Measurements from ENCODE around the gene SLC26A8.
"Not testable (repeated sequence)": the region's sequence is repeated elsewhere in the genome, so short reads cannot be mapped to it uniquely, and the experiment has no call there.

Gene SLC26A8

DNA sequence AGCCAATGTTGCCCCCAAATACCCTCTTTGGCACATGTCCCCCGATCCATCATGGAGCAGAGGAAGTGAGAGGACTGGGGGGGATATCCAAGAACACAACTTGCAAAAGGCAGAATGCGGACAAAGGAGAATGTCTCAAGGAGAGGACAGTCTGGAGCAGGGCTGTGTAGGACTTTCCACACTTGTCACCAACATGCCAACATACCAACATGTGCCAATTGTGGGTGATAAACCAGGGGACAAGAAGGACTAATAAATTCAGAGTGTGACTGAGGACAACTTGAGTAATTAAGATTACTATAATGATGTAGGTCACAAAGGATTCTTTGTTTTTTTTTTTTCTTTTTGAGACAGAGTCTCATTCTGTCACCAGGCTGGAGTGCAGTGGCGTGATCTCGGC lies 8.8 kb downstream of the SLC26A8 start:
- no peak for DNase-seq (ENCODE audit: low spot score)

DNA sequence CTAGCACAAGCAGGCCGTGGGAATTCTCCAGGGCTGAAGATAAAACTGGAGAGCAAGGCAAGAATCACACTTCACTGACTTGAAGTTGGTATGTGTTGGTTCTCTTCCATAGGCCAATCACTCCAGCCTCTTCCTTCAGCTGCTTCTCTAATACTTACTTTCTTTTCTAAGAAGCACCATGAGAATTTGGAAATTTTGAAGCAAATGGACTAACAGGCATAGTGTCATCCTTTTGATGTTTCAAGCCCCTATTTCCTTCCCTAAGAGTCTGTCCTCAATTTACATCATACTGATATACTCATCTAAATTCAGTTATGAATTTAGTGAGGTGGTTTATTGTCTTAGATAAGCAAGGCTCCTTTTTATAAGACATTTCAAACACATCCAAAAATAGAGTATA lies 24.0 kb downstream of the SLC26A8 start:
- DNase-seq (ENCODE audit: low spot score) = no peak

DNA sequence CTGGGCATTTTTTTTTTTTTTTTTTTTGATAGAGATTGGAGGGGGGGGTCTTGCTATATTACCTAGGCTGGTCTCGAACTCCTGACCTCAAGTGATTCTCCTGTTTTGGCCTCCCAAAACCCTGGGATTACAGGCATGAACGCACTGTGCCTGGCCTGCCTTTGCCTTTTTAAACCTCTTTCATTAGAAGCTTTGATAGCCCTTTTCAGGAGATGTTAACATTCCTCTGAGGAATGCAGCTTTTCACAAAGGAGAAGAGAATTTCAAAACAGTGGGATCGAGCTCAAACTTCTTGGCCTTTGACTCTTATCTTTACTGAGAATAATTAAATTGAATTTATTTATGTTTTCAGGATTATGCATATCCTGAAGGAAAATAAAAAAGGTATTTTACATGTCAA lies 31.3 kb downstream of the SLC26A8 start:
- DNase-seq (ENCODE audit: low spot score) = no peak

DNA sequence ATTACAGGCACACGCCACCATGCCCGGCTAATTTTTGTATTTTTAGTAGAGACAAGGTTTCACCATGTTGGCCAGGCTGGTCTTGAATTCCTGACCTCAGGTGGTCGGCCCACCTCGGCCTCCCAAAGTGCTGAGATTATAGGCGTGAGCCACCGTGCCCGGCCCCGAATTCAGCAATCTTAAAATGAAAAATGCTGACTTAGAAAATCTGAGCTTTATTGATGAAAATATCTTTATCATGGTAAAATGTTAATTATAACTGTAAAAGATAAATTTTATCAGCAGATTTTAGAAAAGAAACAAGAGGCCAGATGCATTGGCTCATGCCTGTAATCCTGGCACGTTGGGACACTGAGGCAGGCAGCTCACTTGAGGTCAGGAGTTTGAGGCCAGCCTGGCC lies 36.4 kb downstream of the SLC26A8 start:
- DNase-seq (ENCODE audit: low spot score) = not testable (repeated sequence)

DNA sequence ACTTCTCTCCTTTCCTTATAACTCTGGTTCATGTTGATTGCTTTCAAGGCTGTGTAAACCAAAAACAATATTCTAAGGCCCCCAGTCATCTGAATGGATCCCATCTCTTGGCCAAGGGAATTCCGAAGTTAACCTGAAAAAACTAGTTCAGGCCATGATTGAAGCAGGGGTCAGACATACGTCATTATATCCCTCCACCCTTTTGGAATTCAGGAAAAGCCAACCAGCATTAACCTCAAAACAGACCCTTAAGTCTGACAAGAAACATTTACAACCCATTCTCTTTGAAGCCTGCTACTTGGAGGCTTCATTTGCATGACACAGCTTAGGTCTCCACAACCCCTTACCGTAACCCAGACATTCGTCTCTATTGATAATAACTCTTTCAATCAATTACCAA lies 39.7 kb downstream of the SLC26A8 start:
- no peak for DNase-seq (ENCODE audit: low spot score)

DNA sequence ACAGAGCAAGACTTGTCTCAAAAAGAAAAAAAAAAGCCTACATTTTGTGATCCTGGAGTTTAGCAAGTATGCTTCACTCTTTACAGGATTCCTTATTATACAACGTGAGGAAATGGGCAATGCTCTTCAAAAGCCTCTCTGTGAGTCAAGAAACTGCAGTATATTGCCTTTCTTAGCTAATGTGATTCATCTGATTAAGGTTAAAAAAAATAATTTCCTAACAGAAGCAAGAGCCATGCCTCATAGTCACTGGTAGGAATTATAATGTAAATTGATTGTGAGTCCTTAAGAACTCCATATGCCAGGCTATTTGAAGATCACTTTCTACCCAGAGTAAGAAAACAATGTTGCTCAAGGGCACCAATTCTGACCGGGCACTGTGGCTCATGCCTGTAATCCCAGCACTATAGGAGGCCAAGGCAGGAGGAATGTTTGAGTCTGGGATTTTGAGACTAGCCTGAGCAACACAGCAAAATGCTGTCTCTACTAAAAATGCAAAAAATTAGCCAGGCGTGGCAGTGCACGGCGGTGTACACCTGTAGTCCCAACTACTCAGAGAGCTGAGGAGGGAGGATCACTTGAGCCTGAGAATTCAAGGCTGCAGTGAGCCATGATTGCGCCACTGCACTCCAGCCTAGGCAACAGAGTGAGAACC lies 43.3 kb downstream of the SLC26A8 start:
- DNase-seq (ENCODE audit: low spot score) = no peak

DNA sequence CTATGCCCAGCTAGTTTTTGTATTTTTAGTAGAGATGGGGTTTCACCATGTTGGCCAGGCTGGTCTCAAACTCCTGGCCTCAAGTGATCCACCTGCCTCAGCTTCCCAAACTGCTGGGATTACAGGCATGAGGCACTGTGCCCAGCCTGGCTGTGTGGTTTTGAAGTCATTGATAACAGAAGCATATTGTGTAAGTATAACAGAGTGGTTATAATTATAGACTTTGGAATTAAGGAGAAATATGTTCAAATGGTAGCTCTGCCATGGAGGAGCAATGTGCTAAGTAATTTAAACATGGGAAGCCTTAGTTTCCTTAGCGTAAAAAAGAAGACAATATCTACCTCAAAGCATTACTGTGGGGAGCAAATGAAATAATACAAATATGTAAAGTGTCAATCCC lies 44.3 kb downstream of the SLC26A8 start:
- DNase-seq (ENCODE audit: low spot score) = not testable (repeated sequence)

DNA sequence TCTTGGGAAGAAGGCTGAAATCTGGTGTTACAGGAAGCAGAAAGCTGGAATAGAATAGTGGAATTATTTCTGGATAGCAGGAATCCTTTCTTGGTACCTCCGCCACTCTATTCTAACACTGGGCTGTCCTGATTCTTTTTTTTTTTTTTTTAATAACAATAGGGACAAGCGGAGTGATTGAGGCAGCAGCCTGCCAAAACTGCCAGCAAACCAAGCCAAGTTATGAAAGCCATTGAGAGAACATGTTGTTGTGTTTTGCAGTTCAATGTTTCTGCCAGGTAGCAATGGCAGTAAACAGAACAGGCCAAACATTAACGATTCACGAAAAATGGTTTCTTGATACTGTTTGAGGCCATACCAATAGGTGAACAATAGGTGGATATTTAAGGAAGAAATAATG lies 47.1 kb downstream of the SLC26A8 start:
- DNase-seq (ENCODE audit: low spot score) = no peak

DNA sequence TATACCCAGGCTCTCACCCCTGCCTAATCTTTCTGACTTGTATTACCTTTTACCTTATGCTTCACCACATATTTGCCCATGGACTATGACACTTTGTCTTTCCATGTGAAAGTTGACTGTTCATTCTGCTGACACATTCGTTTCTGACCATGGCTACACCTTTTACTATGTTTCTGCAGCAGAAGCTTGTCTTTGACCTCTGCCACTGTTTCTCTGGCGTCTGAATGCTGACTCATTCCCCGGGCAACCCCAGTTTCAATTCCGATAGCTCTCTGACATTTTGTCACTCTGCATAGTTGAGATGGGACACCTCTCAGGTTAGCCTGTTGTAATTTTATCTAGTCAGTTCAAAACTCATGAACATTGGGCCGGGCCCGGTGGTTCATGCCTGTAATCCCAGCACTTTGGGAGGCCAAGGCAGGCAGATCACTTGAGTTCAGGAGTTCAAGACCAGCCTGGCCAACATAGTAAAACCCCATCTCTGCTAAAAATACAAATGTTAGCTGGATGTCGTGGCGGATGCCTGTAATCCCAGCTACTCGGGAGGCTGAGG lies 50.7 kb downstream of the SLC26A8 start:
- peak; percentile 85 for DNase-seq (ENCODE audit: low spot score)

DNA sequence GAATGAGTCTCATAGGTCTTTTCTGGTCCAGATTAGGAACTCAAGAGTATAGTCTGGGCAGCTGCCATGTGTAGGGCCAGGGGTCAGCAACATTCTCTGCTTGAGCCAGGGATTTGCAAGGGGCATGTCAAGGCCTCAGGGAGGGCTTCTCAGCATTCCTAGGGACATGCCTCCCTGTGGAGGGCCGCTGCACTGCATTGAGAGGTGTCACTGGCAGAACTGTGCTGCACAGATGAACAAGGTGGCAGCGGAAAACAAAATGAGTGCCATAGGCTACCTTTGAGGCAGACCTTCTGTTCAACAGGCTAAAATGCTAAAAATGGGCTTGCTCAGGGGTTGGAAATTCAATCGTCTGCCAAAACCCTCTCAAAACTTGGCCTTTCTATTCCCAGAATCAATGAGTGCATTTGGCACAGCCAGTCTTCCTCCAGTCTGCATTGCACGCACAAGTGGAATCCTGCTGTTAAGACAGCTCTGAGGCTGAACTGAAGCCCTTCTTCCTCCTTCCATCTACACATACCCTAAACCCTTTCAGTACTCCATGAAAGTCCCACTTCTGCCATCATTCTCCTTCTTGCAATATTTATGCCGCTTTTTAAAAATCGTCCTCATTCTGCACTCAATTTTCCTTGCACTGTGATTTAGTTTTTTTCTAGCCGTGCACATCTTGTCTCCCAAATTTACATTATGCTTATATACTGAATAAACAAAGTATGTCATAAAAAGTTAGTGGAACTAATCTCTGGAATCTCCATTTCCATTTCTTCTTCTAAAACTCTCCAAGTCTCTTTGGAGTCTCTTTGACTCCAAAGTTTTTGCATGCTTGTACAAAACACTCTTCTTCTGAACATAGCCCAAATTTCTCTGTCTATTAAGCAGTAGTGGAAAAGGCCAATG lies 51.7 kb downstream of the SLC26A8 start:
- DNase-seq (ENCODE audit: low spot score) = no peak

DNA sequence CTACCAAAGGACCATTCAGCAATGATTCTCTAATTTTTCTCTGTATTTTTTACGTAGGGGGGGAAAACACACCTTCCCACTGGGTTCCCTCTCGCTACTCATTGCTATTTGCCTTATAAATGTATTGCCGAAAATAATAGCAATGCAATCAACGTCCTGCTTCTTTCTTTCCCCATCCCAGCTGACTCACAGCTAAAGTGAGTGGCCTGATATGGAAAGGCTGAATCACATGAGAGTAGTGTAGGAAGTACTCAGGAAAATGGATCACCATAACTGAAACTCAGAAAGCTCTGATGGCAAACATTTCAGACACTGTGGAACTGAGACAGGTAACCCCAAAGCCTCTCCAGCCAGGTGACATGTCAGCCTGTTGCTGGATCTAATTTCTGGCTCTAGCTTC lies 54.3 kb downstream of the SLC26A8 start:
- DNase-seq (ENCODE audit: low spot score) = no peak

DNA sequence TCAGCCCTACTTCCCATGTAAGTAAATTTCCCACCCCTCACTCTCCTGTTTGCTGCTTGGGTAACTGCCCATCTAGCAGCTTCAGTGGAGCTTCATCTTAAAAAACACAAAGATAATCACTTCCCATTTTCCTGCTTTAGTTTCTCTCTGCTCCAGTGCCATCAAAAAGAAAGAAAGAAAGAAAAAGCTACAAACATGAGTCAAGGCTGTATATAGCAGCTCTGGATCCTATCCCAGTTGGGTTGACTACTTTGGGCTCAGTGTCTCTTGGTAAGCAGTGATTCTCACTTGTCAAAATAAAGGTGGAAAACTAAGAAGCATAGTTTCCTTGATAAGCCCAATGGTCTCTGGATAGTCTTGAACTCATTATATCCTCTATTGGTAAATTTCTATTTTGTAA lies 54.8 kb downstream of the SLC26A8 start:
- no peak for DNase-seq (ENCODE audit: low spot score)

DNA sequence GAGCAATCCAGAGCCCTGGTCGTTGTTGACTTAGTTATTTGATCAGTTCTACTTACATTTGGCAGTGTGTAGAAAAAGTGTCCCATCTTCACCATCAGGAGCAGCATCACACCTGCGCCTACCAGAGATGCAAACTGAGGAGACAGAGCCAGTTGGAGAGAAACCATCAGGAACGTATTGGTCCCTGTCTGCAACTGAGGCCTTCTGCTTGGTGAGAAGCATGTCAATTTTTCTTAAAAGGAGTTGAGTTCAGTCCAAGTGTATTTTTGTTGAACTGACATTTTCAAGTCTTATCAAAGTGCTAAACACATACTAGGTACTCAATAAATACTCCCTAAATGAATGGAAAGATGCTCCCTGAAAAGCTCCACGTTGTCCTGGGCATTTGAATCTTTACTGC lies 55.6 kb downstream of the SLC26A8 start:
- DNase-seq (ENCODE audit: low spot score) = no peak

DNA sequence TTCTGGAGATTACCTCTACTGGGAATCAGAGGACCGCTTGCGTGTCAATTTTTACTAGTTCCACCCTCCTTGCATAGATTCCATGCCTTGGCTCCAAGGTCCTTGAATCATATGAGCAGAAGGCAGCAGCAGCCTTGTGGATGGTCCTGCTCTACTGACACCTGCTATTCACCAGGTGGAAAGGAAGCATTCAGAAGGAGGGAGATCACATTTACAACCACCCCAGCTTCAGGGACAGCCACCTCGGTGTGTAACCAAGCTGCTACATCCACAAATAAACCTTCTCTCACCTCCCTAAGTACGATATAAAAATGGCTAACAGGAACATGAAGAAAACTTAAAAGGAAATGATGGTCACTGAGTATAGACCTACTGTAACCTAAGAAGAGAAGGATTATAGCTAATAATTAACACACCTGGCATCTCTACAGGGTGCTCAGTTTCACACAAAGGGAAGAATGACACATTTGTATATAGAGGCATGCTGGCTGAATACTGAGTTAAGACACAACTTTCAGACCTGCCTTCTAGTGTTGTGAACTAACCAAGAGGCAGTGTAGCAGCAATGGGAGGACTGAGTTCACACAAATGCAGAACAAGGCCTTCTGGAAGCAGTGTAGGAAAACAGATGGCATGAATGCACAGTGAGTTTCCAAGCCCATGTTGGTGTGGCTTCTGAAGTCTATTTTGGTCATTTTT lies 57.2 kb downstream of the SLC26A8 start:
- DNase-seq (ENCODE audit: low spot score) = no peak

DNA sequence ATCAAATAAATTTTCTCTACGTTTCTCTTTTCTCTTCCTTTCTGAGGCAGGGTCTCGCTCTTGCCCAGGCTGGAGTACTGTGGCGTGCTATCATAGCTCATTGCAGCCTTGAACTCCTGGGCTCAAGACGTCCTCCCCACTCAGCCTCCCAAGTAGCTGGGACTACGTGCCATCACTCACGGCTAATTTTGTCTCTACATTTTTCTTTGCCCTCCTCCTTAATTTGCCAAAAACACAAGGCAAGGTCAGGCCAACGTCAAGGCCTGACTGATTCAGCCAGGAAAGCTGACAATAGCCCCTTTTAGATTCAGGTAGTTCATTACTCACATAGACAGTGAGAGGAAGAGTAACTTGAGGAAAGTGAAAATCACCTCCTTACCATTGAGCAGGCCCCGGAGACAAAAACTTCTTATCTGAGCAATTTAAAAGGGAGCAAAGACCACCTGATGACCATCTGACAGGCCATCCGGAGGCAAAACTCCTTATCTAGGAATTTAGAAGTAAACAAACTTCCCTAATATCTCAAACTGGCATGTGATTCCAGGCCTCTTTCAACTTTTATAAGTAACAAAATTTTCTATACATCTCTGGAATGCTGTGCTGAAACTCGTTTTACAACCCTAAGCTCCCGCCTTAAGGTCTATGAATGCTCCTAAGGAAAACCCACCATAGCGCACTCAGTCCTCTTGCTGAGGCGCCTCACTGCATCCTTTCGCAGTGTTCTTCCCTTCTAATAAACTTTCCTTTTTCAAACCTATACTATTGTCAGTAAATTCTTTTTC lies 61.5 kb downstream of the SLC26A8 start:
- no peak for DNase-seq (ENCODE audit: low spot score)

DNA sequence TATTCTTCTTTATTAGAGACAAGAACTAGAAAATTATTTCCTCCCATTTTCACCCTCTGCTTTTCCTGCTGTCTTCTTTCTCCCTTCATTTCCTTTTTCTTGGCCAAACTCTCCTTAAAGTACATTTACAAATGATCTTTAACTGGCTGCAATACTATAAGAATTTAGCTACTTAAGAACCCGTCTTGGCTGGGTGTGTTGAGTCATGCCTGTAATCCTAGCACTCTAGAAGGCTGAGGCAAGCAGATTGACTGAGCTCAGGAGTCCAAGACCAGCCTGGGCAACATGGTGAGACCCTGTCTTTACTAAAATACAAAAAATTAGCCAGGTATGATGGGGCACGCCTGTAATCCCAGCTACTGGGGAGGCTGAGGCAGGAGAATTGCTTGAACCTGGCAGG lies 64.3 kb downstream of the SLC26A8 start:
- DNase-seq (ENCODE audit: low spot score) = no peak

DNA sequence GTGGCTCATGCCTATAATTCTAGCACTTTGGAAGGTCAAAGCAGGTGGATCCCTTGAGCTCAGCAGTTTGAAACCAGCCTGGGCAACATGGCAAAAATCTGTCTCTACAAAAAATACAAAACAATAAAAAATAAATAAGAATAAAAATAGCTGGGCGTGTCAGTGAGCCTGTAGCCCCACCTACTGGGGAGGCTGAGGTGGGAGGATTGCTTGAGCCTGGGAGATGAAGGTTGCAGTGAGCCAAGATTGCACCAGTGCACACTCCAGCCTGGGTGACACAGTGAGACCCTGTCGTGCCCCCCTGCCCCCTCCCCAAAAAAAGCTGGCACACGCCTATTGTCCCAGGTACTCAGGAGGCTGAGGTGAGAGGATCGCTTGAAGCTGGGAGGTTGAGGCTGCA lies 68.5 kb downstream of the SLC26A8 start:
- DNase-seq (ENCODE audit: low spot score) = no peak

DNA sequence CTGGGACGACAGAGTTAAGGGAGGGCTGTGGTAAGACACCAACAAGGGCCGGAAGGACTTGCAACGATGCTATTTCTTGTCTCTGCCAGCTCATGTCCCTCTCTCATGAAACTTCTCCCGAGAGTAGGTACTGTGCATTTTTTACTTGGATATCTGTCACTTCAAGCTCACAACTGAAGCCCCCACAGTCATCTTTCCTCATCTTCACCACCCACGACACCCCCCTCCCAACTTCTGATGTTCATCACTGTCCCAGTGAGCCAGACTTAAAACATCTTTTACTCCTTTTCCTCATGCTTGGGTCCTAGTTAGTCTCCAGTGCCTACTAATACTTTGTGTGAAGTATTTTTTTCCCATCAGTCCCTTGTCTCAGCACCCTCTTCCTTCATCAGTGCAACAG lies 68.9 kb downstream of the SLC26A8 start:
- no peak for DNase-seq (ENCODE audit: low spot score)

DNA sequence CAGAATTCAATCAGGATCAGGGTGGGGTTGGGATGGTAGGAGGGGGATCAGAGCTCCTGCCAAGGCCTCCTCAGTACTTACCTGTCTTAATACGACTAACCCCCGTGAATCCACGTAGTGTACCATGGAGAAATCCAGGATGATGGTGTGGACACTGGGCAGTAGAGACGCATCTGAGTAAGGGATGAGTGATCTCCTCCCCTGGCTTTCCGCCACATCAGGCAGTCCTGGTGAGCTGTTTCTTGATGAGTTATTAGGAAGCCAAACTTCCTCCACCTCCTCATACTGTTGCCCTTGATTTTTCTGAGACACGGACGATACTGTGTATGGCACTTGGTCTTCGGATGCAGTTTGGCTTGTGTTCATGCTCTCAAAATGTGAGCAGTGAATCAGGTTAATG lies 69.4 kb downstream of the SLC26A8 start:
- DNase-seq (ENCODE audit: low spot score) = no peak

DNA sequence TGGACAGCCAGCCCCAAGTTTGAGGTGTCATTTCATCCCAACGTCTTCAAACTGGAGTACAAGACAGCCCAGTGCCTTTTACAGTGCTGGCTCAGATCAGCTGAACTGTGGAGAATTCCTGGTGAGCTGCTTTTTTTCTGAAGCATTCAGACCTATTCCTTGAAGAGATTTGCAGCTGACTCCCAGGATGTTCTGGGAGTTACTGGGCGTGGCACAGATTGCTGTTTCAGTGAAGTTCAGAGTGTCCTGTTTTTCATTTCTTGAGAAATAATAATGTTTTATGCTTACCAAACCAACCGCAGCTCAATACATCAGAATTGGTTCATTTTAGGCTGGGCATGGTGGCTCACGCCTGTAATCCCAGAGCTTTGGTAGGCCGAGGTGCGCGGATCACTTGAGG lies 70.1 kb downstream of the SLC26A8 start:
- no peak for DNase-seq (ENCODE audit: low spot score)

DNA sequence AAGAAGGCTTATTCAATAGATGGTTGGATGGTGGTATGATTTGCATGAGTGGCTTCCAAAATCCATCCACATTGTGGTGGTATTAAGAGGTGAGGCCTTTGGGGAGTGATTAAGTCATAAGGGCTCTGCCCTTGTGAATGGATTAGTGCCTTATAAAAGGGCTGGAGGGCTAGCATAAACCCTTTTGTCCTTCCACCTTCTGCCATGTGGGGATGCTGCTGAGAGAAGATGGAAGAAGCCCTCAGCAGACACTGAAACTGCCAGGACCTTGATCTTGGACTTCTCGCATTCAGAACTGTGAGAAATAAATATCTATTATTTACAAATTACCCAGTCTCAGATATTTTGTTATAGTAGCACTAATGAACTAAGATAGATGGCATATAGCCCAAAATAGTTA lies 75.7 kb downstream of the SLC26A8 start:
- DNase-seq (ENCODE audit: low spot score) = no peak

DNA sequence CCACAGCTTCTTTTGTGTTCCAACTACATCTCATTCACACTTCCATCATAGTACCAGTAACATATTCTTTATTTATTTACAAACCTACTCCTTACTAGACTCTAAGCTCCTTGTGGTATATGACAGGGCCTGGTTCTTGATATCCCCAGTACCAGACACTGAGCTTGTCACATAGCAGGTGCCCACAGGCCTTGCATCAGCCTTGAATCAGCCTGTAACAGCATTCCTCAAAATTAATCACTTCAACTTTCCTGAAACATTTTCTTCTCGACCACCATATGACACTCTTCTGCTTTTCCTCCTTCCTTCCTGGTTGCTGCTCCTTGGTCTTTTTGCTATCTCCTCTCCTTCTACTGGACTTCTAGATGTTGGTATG lies 78.8 kb downstream of the SLC26A8 start:
- DNase-seq (ENCODE audit: low spot score) = no peak
